GM23338 (cell line): ENCODE results near the gene ERBB3.
A peak's percentile ranks its signal among the peaks of the same experiment; 100 is the strongest.

Experiments
- CREB1 ChIP-seq: fragments of 250-450 bp; sonication (Bioruptor Pico); IDR thresholded peaks from 2 replicates; pipeline ENCODE4 v1.5.0; 2020; ENCODE audit warnings: low read depth, mild to moderate bottlenecking, moderate library complexity
- EZH2 ChIP-seq: fragments of 200-600 bp; sonication (generic); IDR thresholded peaks from one replicate; pipeline ENCODE4 v1.8.0; 2017; ENCODE audit warnings: antibody characterized with exemption, mild to moderate bottlenecking, low read depth; ENCODE audit not compliant: unreplicated experiment
- EZH2phosphoT487 ChIP-seq: fragments of 200-600 bp; sonication (generic); IDR thresholded peaks from one replicate; pipeline ENCODE4 v1.8.1; 2018; ENCODE audit warnings: antibody characterized with exemption; ENCODE audit not compliant: unreplicated experiment
- JUNB ChIP-seq: IDR thresholded peaks from one replicate; pipeline ENCODE4 v1.6.1; 2016; ENCODE audit warnings: antibody characterized with exemption; ENCODE audit not compliant: unreplicated experiment
- NANOG ChIP-seq: IDR thresholded peaks from 2 replicates; pipeline ENCODE4 v1.6.1; 2016; ENCODE audit warnings: antibody characterized with exemption, borderline replicate concordance
- POLR2AphosphoS5 ChIP-seq: IDR thresholded peaks from 2 replicates; pipeline ENCODE4 v1.6.1; 2016; ENCODE audit warnings: antibody characterized with exemption, low read depth
- STAT1 ChIP-seq: IDR thresholded peaks from one replicate; pipeline ENCODE4 v1.6.1; 2016; ENCODE audit warnings: antibody characterized with exemption; ENCODE audit not compliant: unreplicated experiment
- ZNF114 ChIP-seq: fragments of 250-450 bp; sonication (Bioruptor Pico); IDR thresholded peaks from 2 replicates; pipeline ENCODE4 v1.5.0; 2020; ENCODE audit warnings: mild to moderate bottlenecking, moderate library complexity
- ZNF331 ChIP-seq: fragments of 250-450 bp; sonication (Bioruptor Pico); IDR thresholded peaks from 2 replicates; pipeline ENCODE4 v1.5.0; 2020; ENCODE audit warnings: low read depth, mild to moderate bottlenecking, moderate library complexity
- TF ChIP-seq, protein P1 (sequence below), 2 experiments: fragments of 200-600 bp in 1 of 2; sonication (generic) in 1 of 2; conservative IDR thresholded peaks; 2 replicates each; pipeline versions ENCODE4 v1.5.1 to v1.6.1; 2016 to 2017; ENCODE audit warnings: antibody characterized with exemption in 2 of 2, low read depth in 2 of 2, mild to moderate bottlenecking in 2 of 2, moderate library complexity in 1 of 2
- TF ChIP-seq, protein P2 (sequence below): IDR thresholded peaks from 2 replicates; pipeline ENCODE4 v1.6.1; 2016; ENCODE audit warnings: antibody characterized with exemption
- TF ChIP-seq, protein P3 (sequence below): IDR thresholded peaks from one replicate; pipeline ENCODE4 v1.6.1; 2018; ENCODE audit warnings: antibody characterized with exemption; ENCODE audit not compliant: unreplicated experiment
- TF ChIP-seq, protein P4 (sequence below): fragments of 250-450 bp; sonication (Bioruptor Pico); IDR thresholded peaks from 2 replicates; pipeline ENCODE4 v1.5.0; 2020; ENCODE audit warnings: mild to moderate bottlenecking, moderate library complexity

DNA sequence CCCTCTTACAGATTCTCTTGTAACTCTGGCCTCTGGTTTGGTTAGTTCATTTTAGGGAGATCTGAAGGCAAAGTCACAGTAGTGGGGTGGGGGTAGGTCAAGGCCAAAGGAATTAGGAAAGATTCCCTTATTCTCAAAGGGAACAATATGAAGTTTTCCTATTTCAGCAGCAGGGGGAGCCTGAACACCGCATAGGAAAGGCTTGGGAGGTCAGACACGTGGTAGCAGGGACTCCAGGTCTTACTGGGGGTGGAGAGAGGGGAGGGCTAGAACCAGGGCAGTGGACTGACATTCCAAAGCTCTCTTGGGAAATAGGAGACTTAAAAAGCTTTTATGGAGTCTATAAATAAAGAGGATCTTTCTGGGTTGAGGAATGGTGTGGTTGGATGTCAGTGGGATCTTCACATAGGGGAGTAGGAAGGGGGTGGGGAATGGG lies 39.4 kb downstream of the ERBB3 start:
- TF ChIP-seq, protein P1, sequence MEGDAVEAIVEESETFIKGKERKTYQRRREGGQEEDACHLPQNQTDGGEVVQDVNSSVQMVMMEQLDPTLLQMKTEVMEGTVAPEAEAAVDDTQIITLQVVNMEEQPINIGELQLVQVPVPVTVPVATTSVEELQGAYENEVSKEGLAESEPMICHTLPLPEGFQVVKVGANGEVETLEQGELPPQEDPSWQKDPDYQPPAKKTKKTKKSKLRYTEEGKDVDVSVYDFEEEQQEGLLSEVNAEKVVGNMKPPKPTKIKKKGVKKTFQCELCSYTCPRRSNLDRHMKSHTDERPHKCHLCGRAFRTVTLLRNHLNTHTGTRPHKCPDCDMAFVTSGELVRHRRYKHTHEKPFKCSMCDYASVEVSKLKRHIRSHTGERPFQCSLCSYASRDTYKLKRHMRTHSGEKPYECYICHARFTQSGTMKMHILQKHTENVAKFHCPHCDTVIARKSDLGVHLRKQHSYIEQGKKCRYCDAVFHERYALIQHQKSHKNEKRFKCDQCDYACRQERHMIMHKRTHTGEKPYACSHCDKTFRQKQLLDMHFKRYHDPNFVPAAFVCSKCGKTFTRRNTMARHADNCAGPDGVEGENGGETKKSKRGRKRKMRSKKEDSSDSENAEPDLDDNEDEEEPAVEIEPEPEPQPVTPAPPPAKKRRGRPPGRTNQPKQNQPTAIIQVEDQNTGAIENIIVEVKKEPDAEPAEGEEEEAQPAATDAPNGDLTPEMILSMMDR (conservative IDR thresholded peaks at IDR 0.05; ENCODE audit: low read depth in 2 of 2) = peak; percentile 82 to 92
- TF ChIP-seq EZH2 (no peak), CREB1 (CRISPR knock-in tag) (peak; percentile 25; the same call in 1 of the 2 replicates), STAT1 (no peak), POLR2AphosphoS5 (no peak), NANOG (no peak), JUNB (no peak), EZH2phosphoT487 (no peak), ZNF331 (CRISPR knock-in tag) (no peak), ZNF114 (CRISPR knock-in tag) (no peak)
- TF ChIP-seq, protein P2, sequence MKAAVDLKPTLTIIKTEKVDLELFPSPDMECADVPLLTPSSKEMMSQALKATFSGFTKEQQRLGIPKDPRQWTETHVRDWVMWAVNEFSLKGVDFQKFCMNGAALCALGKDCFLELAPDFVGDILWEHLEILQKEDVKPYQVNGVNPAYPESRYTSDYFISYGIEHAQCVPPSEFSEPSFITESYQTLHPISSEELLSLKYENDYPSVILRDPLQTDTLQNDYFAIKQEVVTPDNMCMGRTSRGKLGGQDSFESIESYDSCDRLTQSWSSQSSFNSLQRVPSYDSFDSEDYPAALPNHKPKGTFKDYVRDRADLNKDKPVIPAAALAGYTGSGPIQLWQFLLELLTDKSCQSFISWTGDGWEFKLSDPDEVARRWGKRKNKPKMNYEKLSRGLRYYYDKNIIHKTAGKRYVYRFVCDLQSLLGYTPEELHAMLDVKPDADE = no peak
- TF ChIP-seq, protein P3, sequence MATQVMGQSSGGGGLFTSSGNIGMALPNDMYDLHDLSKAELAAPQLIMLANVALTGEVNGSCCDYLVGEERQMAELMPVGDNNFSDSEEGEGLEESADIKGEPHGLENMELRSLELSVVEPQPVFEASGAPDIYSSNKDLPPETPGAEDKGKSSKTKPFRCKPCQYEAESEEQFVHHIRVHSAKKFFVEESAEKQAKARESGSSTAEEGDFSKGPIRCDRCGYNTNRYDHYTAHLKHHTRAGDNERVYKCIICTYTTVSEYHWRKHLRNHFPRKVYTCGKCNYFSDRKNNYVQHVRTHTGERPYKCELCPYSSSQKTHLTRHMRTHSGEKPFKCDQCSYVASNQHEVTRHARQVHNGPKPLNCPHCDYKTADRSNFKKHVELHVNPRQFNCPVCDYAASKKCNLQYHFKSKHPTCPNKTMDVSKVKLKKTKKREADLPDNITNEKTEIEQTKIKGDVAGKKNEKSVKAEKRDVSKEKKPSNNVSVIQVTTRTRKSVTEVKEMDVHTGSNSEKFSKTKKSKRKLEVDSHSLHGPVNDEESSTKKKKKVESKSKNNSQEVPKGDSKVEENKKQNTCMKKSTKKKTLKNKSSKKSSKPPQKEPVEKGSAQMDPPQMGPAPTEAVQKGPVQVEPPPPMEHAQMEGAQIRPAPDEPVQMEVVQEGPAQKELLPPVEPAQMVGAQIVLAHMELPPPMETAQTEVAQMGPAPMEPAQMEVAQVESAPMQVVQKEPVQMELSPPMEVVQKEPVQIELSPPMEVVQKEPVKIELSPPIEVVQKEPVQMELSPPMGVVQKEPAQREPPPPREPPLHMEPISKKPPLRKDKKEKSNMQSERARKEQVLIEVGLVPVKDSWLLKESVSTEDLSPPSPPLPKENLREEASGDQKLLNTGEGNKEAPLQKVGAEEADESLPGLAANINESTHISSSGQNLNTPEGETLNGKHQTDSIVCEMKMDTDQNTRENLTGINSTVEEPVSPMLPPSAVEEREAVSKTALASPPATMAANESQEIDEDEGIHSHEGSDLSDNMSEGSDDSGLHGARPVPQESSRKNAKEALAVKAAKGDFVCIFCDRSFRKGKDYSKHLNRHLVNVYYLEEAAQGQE = no peak
- TF ChIP-seq, protein P4, sequence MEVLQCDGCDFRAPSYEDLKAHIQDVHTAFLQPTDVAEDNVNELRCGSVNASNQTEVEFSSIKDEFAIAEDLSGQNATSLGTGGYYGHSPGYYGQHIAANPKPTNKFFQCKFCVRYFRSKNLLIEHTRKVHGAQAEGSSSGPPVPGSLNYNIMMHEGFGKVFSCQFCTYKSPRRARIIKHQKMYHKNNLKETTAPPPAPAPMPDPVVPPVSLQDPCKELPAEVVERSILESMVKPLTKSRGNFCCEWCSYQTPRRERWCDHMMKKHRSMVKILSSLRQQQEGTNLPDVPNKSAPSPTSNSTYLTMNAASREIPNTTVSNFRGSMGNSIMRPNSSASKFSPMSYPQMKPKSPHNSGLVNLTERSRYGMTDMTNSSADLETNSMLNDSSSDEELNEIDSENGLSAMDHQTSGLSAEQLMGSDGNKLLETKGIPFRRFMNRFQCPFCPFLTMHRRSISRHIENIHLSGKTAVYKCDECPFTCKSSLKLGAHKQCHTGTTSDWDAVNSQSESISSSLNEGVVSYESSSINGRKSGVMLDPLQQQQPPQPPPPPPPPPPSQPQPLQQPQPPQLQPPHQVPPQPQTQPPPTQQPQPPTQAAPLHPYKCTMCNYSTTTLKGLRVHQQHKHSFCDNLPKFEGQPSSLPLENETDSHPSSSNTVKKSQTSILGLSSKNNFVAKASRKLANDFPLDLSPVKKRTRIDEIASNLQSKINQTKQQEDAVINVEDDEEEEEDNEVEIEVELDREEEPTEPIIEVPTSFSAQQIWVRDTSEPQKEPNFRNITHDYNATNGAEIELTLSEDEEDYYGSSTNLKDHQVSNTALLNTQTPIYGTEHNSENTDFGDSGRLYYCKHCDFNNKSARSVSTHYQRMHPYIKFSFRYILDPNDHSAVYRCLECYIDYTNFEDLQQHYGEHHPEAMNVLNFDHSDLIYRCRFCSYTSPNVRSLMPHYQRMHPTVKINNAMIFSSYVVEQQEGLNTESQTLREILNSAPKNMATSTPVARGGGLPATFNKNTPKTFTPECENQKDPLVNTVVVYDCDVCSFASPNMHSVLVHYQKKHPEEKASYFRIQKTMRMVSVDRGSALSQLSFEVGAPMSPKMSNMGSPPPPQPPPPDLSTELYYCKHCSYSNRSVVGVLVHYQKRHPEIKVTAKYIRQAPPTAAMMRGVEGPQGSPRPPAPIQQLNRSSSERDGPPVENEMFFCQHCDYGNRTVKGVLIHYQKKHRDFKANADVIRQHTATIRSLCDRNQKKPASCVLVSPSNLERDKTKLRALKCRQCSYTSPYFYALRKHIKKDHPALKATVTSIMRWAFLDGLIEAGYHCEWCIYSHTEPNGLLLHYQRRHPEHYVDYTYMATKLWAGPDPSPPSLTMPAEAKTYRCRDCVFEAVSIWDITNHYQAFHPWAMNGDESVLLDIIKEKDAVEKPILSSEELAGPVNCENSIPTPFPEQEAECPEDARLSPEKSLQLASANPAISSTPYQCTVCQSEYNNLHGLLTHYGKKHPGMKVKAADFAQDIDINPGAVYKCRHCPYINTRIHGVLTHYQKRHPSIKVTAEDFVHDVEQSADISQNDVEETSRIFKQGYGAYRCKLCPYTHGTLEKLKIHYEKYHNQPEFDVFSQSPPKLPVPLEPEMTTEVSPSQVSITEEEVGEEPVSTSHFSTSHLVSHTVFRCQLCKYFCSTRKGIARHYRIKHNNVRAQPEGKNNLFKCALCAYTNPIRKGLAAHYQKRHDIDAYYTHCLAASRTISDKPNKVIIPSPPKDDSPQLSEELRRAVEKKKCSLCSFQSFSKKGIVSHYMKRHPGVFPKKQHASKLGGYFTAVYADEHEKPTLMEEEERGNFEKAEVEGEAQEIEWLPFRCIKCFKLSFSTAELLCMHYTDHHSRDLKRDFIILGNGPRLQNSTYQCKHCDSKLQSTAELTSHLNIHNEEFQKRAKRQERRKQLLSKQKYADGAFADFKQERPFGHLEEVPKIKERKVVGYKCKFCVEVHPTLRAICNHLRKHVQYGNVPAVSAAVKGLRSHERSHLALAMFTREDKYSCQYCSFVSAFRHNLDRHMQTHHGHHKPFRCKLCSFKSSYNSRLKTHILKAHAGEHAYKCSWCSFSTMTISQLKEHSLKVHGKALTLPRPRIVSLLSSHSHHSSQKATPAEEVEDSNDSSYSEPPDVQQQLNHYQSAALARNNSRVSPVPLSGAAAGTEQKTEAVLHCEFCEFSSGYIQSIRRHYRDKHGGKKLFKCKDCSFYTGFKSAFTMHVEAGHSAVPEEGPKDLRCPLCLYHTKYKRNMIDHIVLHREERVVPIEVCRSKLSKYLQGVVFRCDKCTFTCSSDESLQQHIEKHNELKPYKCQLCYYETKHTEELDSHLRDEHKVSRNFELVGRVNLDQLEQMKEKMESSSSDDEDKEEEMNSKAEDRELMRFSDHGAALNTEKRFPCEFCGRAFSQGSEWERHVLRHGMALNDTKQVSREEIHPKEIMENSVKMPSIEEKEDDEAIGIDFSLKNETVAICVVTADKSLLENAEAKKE (CRISPR knock-in tag) = no peak
